ENCODE results near the gene MSX2. TPM values are rescaled to one million over a fixed set of nuclear protein-coding genes. Genes with fewer than 3 reads are reported as not detected.

The MSX2 gene
- total and polyA plus RNA-seq, 5 donors from 2014 or later, result 0.79 TPM; not detected in 4

DNA sequence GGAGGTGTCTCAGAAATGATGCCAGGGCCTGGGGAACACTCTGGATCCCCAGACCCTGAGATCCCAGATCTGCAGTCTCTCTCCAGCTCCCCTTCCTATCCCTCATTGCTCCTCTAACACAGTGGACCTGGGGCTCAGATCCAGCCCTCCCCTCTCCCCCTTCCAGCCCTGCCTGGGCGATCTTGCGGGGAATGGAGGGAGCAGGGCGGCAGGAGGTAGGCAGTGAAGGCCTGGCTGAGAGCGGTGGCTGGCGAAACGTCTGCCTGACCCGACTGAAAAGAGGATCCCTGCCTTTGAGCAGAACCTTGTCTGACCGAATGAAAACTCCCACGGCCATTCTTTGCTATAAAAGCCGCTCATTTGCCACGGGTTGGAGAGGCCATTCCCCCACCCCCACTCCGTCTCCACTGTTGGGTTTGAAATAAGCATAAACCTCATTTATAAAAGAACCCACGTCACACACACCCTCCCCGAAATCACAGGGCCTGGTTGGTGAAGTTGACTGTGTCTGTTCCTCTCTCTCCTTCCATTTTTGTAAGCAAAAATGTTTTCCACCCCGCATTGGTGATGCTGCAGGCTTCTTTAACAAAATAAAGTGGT lies 8.8 kb downstream of the MSX2 start:
- peaks cover 0 to 6% (median 2%) of the 10 kb centered on the region in 4 donors for H3K4me1 Mint-ChIP-seq
- peaks cover 0 to 3% (median 0%) of the 10 kb centered on the region in 7 donors for H3K9me3 Mint-ChIP-seq
- DNase-seq (no peak), ATAC-seq (ENCODE audit: low read depth in 2 of 2) (no peak)
- H3K27me3 Mint-ChIP-seq, result peaks cover 88% of the 10 kb centered on the region
- H3K4me3 Mint-ChIP-seq, result no peak overlapping the region
- H3K4me3 ChIP-seq (ENCODE audit: low read depth, low read length), result no peak overlapping the region
- peaks cover 19% of the 10 kb centered on the region for H3K27me3 ChIP-seq (ENCODE audit: control insufficient read depth, insufficient read depth, low read length)
- H3K36me3 Mint-ChIP-seq, result peaks cover 3% of the 10 kb centered on the region
- no peaks in the 10 kb centered on the region for H3K4me1 ChIP-seq (ENCODE audit: control insufficient read depth, insufficient read depth, low read length, poor library complexity, severe bottlenecking)
- H3K36me3 ChIP-seq (ENCODE audit: control insufficient read depth, insufficient read depth, low read length), result no peaks in the 10 kb centered on the region
- no peak overlapping the region for H3K27ac Mint-ChIP-seq
- no peak overlapping the region for H3K27ac ChIP-seq (ENCODE audit: insufficient read depth, low read length, poor library complexity, severe bottlenecking)
- no peaks in the 10 kb centered on the region for H3K9me3 ChIP-seq (ENCODE audit: control insufficient read depth in 2 of 2, low read length in 2 of 2)

GRCh38 chr5:174733836-174734235 lies 9.5 kb downstream of the MSX2 start:
- Mint-ChIP-seq H3K36me3 (peaks cover 3% of the 10 kb centered on the region), H3K27me3 (peaks cover 86% of the 10 kb centered on the region), H3K9me3 (peaks cover 0 to 3% (median 0%) of the 10 kb centered on the region in 7 donors), H3K4me3 (no peak overlapping the region), H3K27ac (no peak overlapping the region), H3K4me1 (peaks cover 0 to 6% (median 2%) of the 10 kb centered on the region in 4 donors)
- ATAC-seq (ENCODE audit: low read depth in 2 of 2) (no peak), DNase-seq (no peak)
- no peak overlapping the region for H3K4me3 ChIP-seq (ENCODE audit: low read depth, low read length)
- H3K36me3 ChIP-seq (ENCODE audit: control insufficient read depth, insufficient read depth, low read length), result no peaks in the 10 kb centered on the region
- H3K27me3 ChIP-seq (ENCODE audit: control insufficient read depth, insufficient read depth, low read length), result peaks cover 19% of the 10 kb centered on the region
- no peaks in the 10 kb centered on the region for H3K9me3 ChIP-seq (ENCODE audit: control insufficient read depth in 2 of 2, low read length in 2 of 2)
- H3K4me1 ChIP-seq (ENCODE audit: control insufficient read depth, insufficient read depth, low read length, poor library complexity, severe bottlenecking), result no peaks in the 10 kb centered on the region
- H3K27ac ChIP-seq (ENCODE audit: insufficient read depth, low read length, poor library complexity, severe bottlenecking), result no peak overlapping the region

GRCh38 chr5:174734571-174735497 lies 10.5 kb downstream of the MSX2 start:
- Histone ChIP-seq H3K27me3 (ENCODE audit: control insufficient read depth, insufficient read depth, low read length) (peaks cover 19% of the 10 kb centered on the region), H3K36me3 (ENCODE audit: control insufficient read depth, insufficient read depth, low read length) (no peaks in the 10 kb centered on the region), H3K27ac (ENCODE audit: insufficient read depth, low read length, poor library complexity, severe bottlenecking) (no peak overlapping the region), H3K4me1 (ENCODE audit: control insufficient read depth, insufficient read depth, low read length, poor library complexity, severe bottlenecking) (no peaks in the 10 kb centered on the region), H3K4me3 (ENCODE audit: low read depth, low read length) (no peak overlapping the region), H3K9me3 (ENCODE audit: control insufficient read depth in 2 of 2, low read length in 2 of 2) (no peaks in the 10 kb centered on the region)
- DNase-seq (no peak), ATAC-seq (ENCODE audit: low read depth in 2 of 2) (no peak)
- Mint-ChIP-seq H3K36me3 (peaks cover 3% of the 10 kb centered on the region), H3K4me1 (peaks cover 0 to 6% (median 1%) of the 10 kb centered on the region in 4 donors), H3K27ac (no peak overlapping the region), H3K4me3 (no peak overlapping the region), H3K9me3 (peaks cover 0 to 3% (median 0%) of the 10 kb centered on the region in 7 donors), H3K27me3 (peaks cover 79% of the 10 kb centered on the region)

DNA sequence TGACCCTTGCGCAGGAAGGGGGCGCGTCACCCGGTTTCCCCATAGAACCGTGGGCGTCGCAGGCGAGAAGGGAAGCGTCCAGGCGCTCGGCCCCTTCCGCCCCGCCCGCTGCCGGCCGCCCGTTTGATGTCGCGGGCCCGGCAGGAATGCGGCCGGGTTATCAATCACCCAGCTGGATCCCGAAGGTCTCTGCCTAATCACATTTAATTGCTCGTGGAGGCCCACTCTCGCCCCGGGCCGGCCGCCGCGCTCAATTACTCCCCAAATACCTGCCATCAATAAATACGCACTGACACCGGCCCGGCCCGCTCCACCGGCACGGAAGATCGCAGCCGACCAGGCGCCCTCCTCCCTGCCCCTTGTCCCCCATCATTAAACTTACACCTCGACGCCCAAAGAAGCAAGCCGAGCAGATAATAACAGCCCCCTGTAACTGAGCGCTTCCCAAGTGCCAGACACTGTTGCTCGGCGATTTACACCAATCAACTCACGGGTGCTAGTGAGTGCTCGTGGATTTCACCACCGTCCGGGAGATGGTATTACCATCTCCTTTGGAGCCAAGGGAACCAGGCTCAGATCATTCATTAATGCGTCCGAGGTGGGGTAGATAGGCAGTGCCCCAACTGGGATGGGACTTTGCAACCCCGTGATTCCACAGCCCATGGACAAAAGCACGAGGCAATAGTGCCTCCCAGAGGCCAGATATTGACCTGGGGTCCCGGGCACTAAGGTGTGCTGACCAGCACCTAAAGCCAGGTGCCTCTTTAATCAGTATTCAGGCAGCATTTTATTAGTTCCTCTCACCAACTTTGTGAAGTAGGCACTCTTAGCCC lies 11.3 kb downstream of the MSX2 start:
- Mint-ChIP-seq H3K27me3 (peaks cover 71% of the 10 kb centered on the region), H3K4me3 (peak overlapping the region in 1 of 4 donors; percentile 52), H3K36me3 (peaks cover 3% of the 10 kb centered on the region), H3K27ac (no peak overlapping the region), H3K4me1 (peaks cover 0 to 6% (median 1%) of the 10 kb centered on the region in 4 donors), H3K9me3 (peaks cover 0 to 4% (median 0%) of the 10 kb centered on the region in 7 donors)
- ATAC-seq (ENCODE audit: low read depth in 2 of 2), result no peak
- DNase-seq, result no peak
- Histone ChIP-seq H3K4me3 (ENCODE audit: low read depth, low read length) (no peak overlapping the region), H3K27ac (ENCODE audit: insufficient read depth, low read length, poor library complexity, severe bottlenecking) (no peak overlapping the region), H3K36me3 (ENCODE audit: control insufficient read depth, insufficient read depth, low read length) (no peaks in the 10 kb centered on the region), H3K4me1 (ENCODE audit: control insufficient read depth, insufficient read depth, low read length, poor library complexity, severe bottlenecking) (no peaks in the 10 kb centered on the region), H3K27me3 (ENCODE audit: control insufficient read depth, insufficient read depth, low read length) (peaks cover 17% of the 10 kb centered on the region), H3K9me3 (ENCODE audit: control insufficient read depth in 2 of 2, low read length in 2 of 2) (no peaks in the 10 kb centered on the region)

DNA sequence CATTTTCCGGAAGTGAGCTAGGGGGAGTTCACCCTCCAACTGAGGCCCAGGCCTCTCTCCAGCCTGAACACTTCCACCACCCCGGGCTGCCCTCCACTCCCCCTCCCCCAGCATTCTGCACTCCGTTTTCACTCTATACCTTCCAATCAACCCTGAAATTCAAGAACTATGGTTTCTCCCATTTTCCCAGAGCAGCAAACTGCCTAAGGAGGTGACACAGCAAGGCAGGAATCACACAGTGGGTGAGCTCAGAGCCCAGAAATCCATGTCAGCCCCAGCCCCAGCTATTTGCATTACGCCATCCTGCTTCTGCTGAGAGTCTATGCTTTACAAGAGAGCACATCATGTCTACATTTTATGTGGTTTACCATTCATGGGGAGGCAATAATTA lies 11.9 kb downstream of the MSX2 start:
- H3K27ac Mint-ChIP-seq, result no peak overlapping the region
- peaks cover 0 to 6% (median 1%) of the 10 kb centered on the region in 4 donors for H3K4me1 Mint-ChIP-seq
- Histone ChIP-seq H3K27ac (ENCODE audit: insufficient read depth, low read length, poor library complexity, severe bottlenecking) (no peak overlapping the region), H3K36me3 (ENCODE audit: control insufficient read depth, insufficient read depth, low read length) (no peaks in the 10 kb centered on the region), H3K4me3 (ENCODE audit: low read depth, low read length) (no peak overlapping the region), H3K27me3 (ENCODE audit: control insufficient read depth, insufficient read depth, low read length) (peaks cover 16% of the 10 kb centered on the region), H3K9me3 (ENCODE audit: control insufficient read depth in 2 of 2, low read length in 2 of 2) (no peaks in the 10 kb centered on the region), H3K4me1 (ENCODE audit: control insufficient read depth, insufficient read depth, low read length, poor library complexity, severe bottlenecking) (no peaks in the 10 kb centered on the region)
- H3K4me3 Mint-ChIP-seq, result no peak overlapping the region
- peaks cover 65% of the 10 kb centered on the region for H3K27me3 Mint-ChIP-seq
- H3K9me3 Mint-ChIP-seq, result peaks cover 0 to 6% (median 0%) of the 10 kb centered on the region in 7 donors
- H3K36me3 Mint-ChIP-seq, result peaks cover 3% of the 10 kb centered on the region
- DNase-seq, result no peak
- no peak for ATAC-seq (ENCODE audit: low read depth in 2 of 2)

DNA sequence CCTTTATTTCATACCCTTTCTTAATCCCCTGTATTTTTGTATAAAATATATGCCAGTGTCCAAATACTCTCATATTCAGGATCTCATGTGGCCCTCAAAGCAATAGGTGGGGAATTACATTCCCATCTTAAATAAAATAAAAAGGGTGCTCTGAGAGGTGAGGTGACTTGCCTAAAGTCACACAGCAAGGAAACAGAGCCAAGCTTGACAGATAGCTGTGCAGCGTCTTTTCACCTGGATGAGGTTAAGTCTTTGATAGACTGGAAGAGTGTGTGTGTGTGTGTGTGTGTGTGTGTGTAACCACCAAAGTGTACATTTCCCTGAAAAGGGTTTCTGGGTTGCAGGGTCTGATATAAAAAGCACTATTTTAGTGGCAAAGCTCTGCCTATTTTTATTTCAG lies 12.4 kb downstream of the MSX2 start:
- Mint-ChIP-seq H3K4me1 (peaks cover 0 to 6% (median 1%) of the 10 kb centered on the region in 4 donors), H3K27ac (no peak overlapping the region), H3K4me3 (no peak overlapping the region), H3K9me3 (peaks cover 0 to 5% (median 0%) of the 10 kb centered on the region in 7 donors), H3K36me3 (peaks cover 3% of the 10 kb centered on the region), H3K27me3 (peaks cover 60% of the 10 kb centered on the region)
- Histone ChIP-seq H3K9me3 (ENCODE audit: control insufficient read depth in 2 of 2, low read length in 2 of 2) (no peaks in the 10 kb centered on the region), H3K27ac (ENCODE audit: insufficient read depth, low read length, poor library complexity, severe bottlenecking) (no peak overlapping the region), H3K27me3 (ENCODE audit: control insufficient read depth, insufficient read depth, low read length) (peaks cover 16% of the 10 kb centered on the region), H3K36me3 (ENCODE audit: control insufficient read depth, insufficient read depth, low read length) (no peaks in the 10 kb centered on the region), H3K4me3 (ENCODE audit: low read depth, low read length) (no peak overlapping the region), H3K4me1 (ENCODE audit: control insufficient read depth, insufficient read depth, low read length, poor library complexity, severe bottlenecking) (no peaks in the 10 kb centered on the region)
- DNase-seq (no peak), ATAC-seq (ENCODE audit: low read depth in 2 of 2) (no peak)

GRCh38 chr5:174737330-174737729 lies 12.9 kb downstream of the MSX2 start:
- Mint-ChIP-seq H3K36me3 (peaks cover 3% of the 10 kb centered on the region), H3K9me3 (peaks cover 0 to 5% (median 0%) of the 10 kb centered on the region in 7 donors), H3K27me3 (peaks cover 56% of the 10 kb centered on the region), H3K4me3 (no peak overlapping the region), H3K4me1 (peaks cover 0 to 6% (median 1%) of the 10 kb centered on the region in 4 donors), H3K27ac (no peak overlapping the region)
- H3K9me3 ChIP-seq (ENCODE audit: control insufficient read depth in 2 of 2, low read length in 2 of 2), result no peaks in the 10 kb centered on the region
- no peak overlapping the region for H3K27ac ChIP-seq (ENCODE audit: insufficient read depth, low read length, poor library complexity, severe bottlenecking)
- peaks cover 16% of the 10 kb centered on the region for H3K27me3 ChIP-seq (ENCODE audit: control insufficient read depth, insufficient read depth, low read length)
- DNase-seq (no peak), ATAC-seq (ENCODE audit: low read depth in 2 of 2) (no peak)
- H3K4me1 ChIP-seq (ENCODE audit: control insufficient read depth, insufficient read depth, low read length, poor library complexity, severe bottlenecking), result no peaks in the 10 kb centered on the region
- no peaks in the 10 kb centered on the region for H3K36me3 ChIP-seq (ENCODE audit: control insufficient read depth, insufficient read depth, low read length)
- no peak overlapping the region for H3K4me3 ChIP-seq (ENCODE audit: low read depth, low read length)
